Endothelial cell of umbilical vein (primary cell): Measurements from ENCODE around the gene MTAP. TPM values are rescaled to one million over a fixed set of nuclear protein-coding genes. Genes with fewer than 3 reads are reported as not detected.

Experiments used
- BruUV-seq: library from RNA; stranded (reverse); fragments of 400-500 nt; replicated peaks from 2 replicates; lab custom pipeline; 2021; lab: Mats Ljungman, UMichigan
- CTCF ChIA-PET: fragments of 300-600, 350-600 bp; sonication (Branson Sonifier 250); formaldehyde crosslinking; loops from one replicate; lab custom pipeline; 2021; ENCODE audit warnings: antibody characterized with exemption, inconsistent platforms; lab: Charles Lee
- POLR2A ChIA-PET: fragments of 300-600, 350-600 bp; sonication (Branson Sonifier 250); formaldehyde crosslinking; loops from one replicate; lab custom pipeline; 2021; ENCODE audit warnings: antibody characterized with exemption, inconsistent platforms; lab: Charles Lee
- DNase-seq: peaks from one replicate; pipeline ENCODE4 v3.0.0-alpha.2; 2011; ENCODE audit warnings: low read depth, low spot score
- FAIRE-seq: peaks from 2 replicates; lab custom pipeline; 2011; peaks lifted over from hg19 to GRCh38; lab: Jason Lieb, UNC
- H2AFZ ChIP-seq: 2 replicates; pipeline ENCODE4 v1.6.0; 2012; ENCODE audit warnings: low read depth, low read length, control low read depth, inconsistent platforms
- H3K27ac ChIP-seq: 2 replicates; pipeline ENCODE4 v1.5.1; 2011; ENCODE audit warnings: low read depth, mild to moderate bottlenecking, control low read depth, low read length, moderate library complexity; ENCODE audit not compliant: insufficient read depth
- H3K27me3 ChIP-seq, 2 experiments: 2 replicates each; pipeline versions ENCODE4 v1.6.0 to v1.6.1; 2011; ENCODE audit warnings: low read length in 2 of 2, mixed read lengths in 1 of 2; ENCODE audit not compliant: control insufficient read depth in 2 of 2, insufficient read depth in 2 of 2
- H3K36me3 ChIP-seq, 2 experiments: 2 replicates in 1 of 2; 3 replicates in 1 of 2; pipeline ENCODE4 v1.5.1; 2011; ENCODE audit warnings: low read length in 2 of 2, mild to moderate bottlenecking in 1 of 2, moderate library complexity in 1 of 2; ENCODE audit not compliant: control insufficient read depth in 2 of 2, insufficient read depth in 2 of 2; ENCODE audit errors: extremely low read depth in 1 of 2
- H3K4me1 ChIP-seq: 3 replicates; pipeline ENCODE4 v1.5.1; 2011; ENCODE audit warnings: mild to moderate bottlenecking, low read length; ENCODE audit not compliant: control insufficient read depth, insufficient read depth; ENCODE audit errors: extremely low read depth
- H3K4me2 ChIP-seq: 2 replicates; pipeline ENCODE4 v1.6.1; 2011; ENCODE audit warnings: low read length, control low read depth, mixed read lengths; ENCODE audit not compliant: insufficient read depth
- H3K4me3 ChIP-seq, 3 experiments: fragments of 200-600 bp in 1 of 3; sonication (generic), shearing (Covaris generic) in 1 of 3; replicated peaks in 1 of 3; 2 replicates each; pipeline ENCODE4 v1.5.1; 2011 to 2016; ENCODE audit warnings: control low read depth in 3 of 3, low read length in 3 of 3, mild to moderate bottlenecking in 2 of 3, inconsistent platforms in 1 of 3, low read depth in 1 of 3, moderate library complexity in 1 of 3; ENCODE audit not compliant: insufficient read depth in 1 of 3
- H3K79me2 ChIP-seq: 2 replicates; pipeline ENCODE4 v1.6.0; 2012; ENCODE audit warnings: low read length, inconsistent platforms; ENCODE audit not compliant: control insufficient read depth, insufficient read depth
- H3K9ac ChIP-seq: replicated peaks from 2 replicates; pipeline ENCODE3; 2011; ENCODE audit warnings: low read length, control low read depth; ENCODE audit not compliant: insufficient read depth; ENCODE audit errors: extremely low read depth
- H3K9me1 ChIP-seq: replicated peaks from 3 replicates; pipeline ENCODE4 v1.6.0; 2011; ENCODE audit warnings: mild to moderate bottlenecking, low read length; ENCODE audit not compliant: control insufficient read depth, insufficient read depth; ENCODE audit errors: extremely low read depth
- H3K9me3 ChIP-seq: replicated peaks from 2 replicates; pipeline ENCODE4 v1.5.1; 2012; ENCODE audit warnings: low read length, inconsistent platforms; ENCODE audit not compliant: control insufficient read depth, insufficient read depth
- H4K20me1 ChIP-seq: replicated peaks from 2 replicates; pipeline ENCODE3; 2011; ENCODE audit warnings: mild to moderate bottlenecking, low read length; ENCODE audit not compliant: control insufficient read depth, insufficient read depth; ENCODE audit errors: extremely low read depth
- EZH2 ChIP-seq: IDR thresholded peaks from 2 replicates; pipeline ENCODE4 v1.6.1; 2012; ENCODE audit warnings: borderline replicate concordance, low read depth, mild to moderate bottlenecking, moderate library complexity, low read length, inconsistent platforms; ENCODE audit not compliant: severe bottlenecking
- FOS ChIP-seq: IDR thresholded peaks from 2 replicates; pipeline ENCODE4 v1.6.1; 2011; ENCODE audit warnings: mild to moderate bottlenecking, low read length, moderate library complexity, borderline replicate concordance; ENCODE audit not compliant: insufficient read depth
- GATA2 ChIP-seq: IDR thresholded peaks from 2 replicates; pipeline ENCODE4 v1.7.0; 2011; ENCODE audit warnings: low read depth, mild to moderate bottlenecking, moderate library complexity, mixed read lengths, low read length; ENCODE audit not compliant: insufficient read length, insufficient read depth
- JUN ChIP-seq: IDR thresholded peaks from 2 replicates; pipeline ENCODE4 v1.6.1; 2011; ENCODE audit warnings: borderline replicate concordance, low read depth; ENCODE audit not compliant: insufficient read length, insufficient read depth
- MAX ChIP-seq: IDR thresholded peaks from 2 replicates; pipeline ENCODE4 v1.6.1; 2011; ENCODE audit not compliant: insufficient read depth, insufficient read length
- MYC ChIP-seq: IDR thresholded peaks from one replicate; pipeline ENCODE4 v1.6.1; 2011; ENCODE audit warnings: mild to moderate bottlenecking, low read depth, low read length
- POLR2AphosphoS5 ChIP-seq: IDR thresholded peaks from 2 replicates; pipeline ENCODE4 v1.6.1; 2012; ENCODE audit warnings: low read depth, mild to moderate bottlenecking, control low read depth, low read length, moderate library complexity; ENCODE audit not compliant: insufficient read depth
- dilution Hi-C: fragments of 300-500 bp; cut with MboI; formaldehyde crosslinking; loops from one replicate; pipeline ENCODE4 v1.15.0; 2019; ENCODE audit warnings: low sequenced_read_pairs; ENCODE audit not compliant: extremely low pct_ligation_motif_present
- intact Hi-C: fragments of 100-400 bp; cut with micrococcal nuclease; formaldehyde crosslinking; loops from one replicate; pipeline ENCODE4 v1.10.0; 2022
- polyA plus RNA-seq, 4 experiments: library from polyadenylated mRNA; depleted of rRNA in 3 of 4; stranded (reverse) in 3 of 4; unstranded in 1 of 4; fragments of >200 nt; gene quantifications; 2 replicates each; pipeline versions ENCODE4 v1.2.1 to v1.2.3, GENCODE V29; 2011 to 2012; ENCODE audit warnings: missing spikeins in 1 of 4
- total RNA-seq: library from RNA; stranded (reverse); gene quantifications from 2 replicates; pipeline ENCODE4 v1.2.3, GENCODE V29; 2021
- TF ChIP-seq, protein P1 (sequence below), 2 donors: IDR thresholded peaks; 1 replicate in 1 of 2; 2 replicates in 1 of 2; pipeline ENCODE4 v1.5.1; 2011; ENCODE audit warnings: low read length in 2 of 2, mild to moderate bottlenecking in 2 of 2, moderate library complexity in 2 of 2, control low read depth in 1 of 2, inconsistent platforms in 1 of 2, low read depth in 1 of 2; ENCODE audit not compliant: insufficient read depth in 1 of 2; ENCODE audit errors: extremely low read depth in 1 of 2

The MTAP gene
- total and polyA plus RNA-seq, 2 donors (not counting 3 experiments of a cell fraction or from before 2014, with no cell fraction given) = 11.3 to 55.1 TPM

DNA sequence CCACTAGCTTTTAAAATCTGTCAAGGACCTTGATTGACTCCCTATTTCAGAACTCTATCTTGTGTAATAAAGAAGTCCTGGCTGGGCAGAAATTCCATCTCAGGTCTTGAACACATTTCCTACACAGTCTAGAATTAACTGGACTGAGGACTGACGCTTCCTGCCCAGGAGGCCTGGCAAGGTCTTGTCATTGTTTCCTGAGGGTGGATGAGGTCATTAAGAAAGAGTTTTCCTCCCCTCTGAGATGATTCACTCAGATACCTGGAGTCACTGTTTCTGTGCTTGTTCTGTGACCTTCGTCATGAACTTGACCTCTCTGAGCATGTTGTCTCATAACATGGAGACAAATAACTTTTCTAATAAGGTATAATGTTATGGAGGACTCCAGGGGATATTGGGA lies 10.0 kb downstream of the MTAP start:
- no TSS peak for BruUV-seq
- peaks cover 26% of the 10 kb centered on the region for H3K79me2 ChIP-seq

More for the DNA sequence above, 10.0 kb downstream of the MTAP start:
- H3K27me3 ChIP-seq = no peaks in the 10 kb centered on the region
- TF ChIP-seq POLR2AphosphoS5 (no peak), FOS (peak; percentile 89), GATA2 (peak; percentile 49), MYC (no peak), JUN (peak; percentile 94), EZH2 (no peak), MAX (no peak)
- TF ChIP-seq, protein P1, sequence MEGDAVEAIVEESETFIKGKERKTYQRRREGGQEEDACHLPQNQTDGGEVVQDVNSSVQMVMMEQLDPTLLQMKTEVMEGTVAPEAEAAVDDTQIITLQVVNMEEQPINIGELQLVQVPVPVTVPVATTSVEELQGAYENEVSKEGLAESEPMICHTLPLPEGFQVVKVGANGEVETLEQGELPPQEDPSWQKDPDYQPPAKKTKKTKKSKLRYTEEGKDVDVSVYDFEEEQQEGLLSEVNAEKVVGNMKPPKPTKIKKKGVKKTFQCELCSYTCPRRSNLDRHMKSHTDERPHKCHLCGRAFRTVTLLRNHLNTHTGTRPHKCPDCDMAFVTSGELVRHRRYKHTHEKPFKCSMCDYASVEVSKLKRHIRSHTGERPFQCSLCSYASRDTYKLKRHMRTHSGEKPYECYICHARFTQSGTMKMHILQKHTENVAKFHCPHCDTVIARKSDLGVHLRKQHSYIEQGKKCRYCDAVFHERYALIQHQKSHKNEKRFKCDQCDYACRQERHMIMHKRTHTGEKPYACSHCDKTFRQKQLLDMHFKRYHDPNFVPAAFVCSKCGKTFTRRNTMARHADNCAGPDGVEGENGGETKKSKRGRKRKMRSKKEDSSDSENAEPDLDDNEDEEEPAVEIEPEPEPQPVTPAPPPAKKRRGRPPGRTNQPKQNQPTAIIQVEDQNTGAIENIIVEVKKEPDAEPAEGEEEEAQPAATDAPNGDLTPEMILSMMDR (IDR thresholded peaks at IDR 0.05; ENCODE audit: extremely low read depth in 1 of 2, insufficient read depth in 1 of 2, low read depth in 1 of 2, low read length in 2 of 2) = no peak
- peaks cover 20% of the 10 kb centered on the region for H3K4me1 ChIP-seq
- peaks cover 4 to 7% of the 10 kb centered on the region in 2 experiments for H3K36me3 ChIP-seq
- peak overlapping the region; percentile 3 for H3K4me2 ChIP-seq
- no peaks in the 10 kb centered on the region for H3K9me1 ChIP-seq
- DNase-seq (peak; percentile 67), FAIRE-seq (peak; percentile 92)
- no peaks in the 10 kb centered on the region for H3K9me3 ChIP-seq
- no peak overlapping the region for H3K9ac ChIP-seq
- no peak overlapping the region for H2AFZ ChIP-seq
- no peak overlapping the region for H3K4me3 ChIP-seq
- CTCF ChIA-PET = interaction anchor here (0.6 to 4.5 kb wide), 20 partner anchors 10 to 640 kb away, joined by 3 to 166 read pairs (median 14); partner anchors contain the start of genes CDKN2B and MTAP
- POLR2A ChIA-PET = interaction anchor here (0.7 to 1.2 kb wide), 2 partner anchors 182 to 196 kb away, joined by 3 to 4 read pairs; partner anchors contain the start of genes CDKN2A, CDKN2B and CDKN2B-AS1
- dilution Hi-C loops = no loop called here
- no peaks in the 10 kb centered on the region for H4K20me1 ChIP-seq
- peak overlapping the region; percentile 85 for H3K27ac ChIP-seq
- intact Hi-C loops = loop anchor here (1.0 to 5.0 kb wide), 2 partner anchors 290 to 347 kb away; no protein-coding TSS in a partner anchor
